ENCODE measurements around the gene TOM1L2. TPM values are rescaled to one million over a fixed set of nuclear protein-coding genes. Genes with fewer than 3 reads are reported as not detected.

The TOM1L2 gene
- total RNA-seq, 1 donor, result 34.1 TPM

GRCh38 chr17:17823433-17824118 lies 148.6 kb downstream of the TOM1L2 start:
- no peak for TF ChIP-seq CTCF (IDR thresholded peaks at IDR 0.05; ENCODE audit: insufficient read depth, low read depth, low read length)
- peak; percentile 79 for DNase-seq (ENCODE audit: low read depth)

GRCh38 chr17:17822616-17823015 lies 149.6 kb downstream of the TOM1L2 start:
- DNase-seq (ENCODE audit: low read depth), result no peak
- peak overlapping the region; percentile 59 for H3K4me3 ChIP-seq (ENCODE audit: low read depth, low read length)
- TF ChIP-seq CTCF (IDR thresholded peaks at IDR 0.05; ENCODE audit: insufficient read depth, low read depth, low read length), result no peak

More at GRCh38 chr17:17823433-17824118, 148.6 kb downstream of the TOM1L2 start:
- H3K4me3 ChIP-seq (ENCODE audit: low read depth, low read length), result peak overlapping the region; percentile 59

- H3K4me3 ChIP-seq (ENCODE audit: low read depth, low read length), result peak overlapping the region; percentile 59
- no peak for TF ChIP-seq CTCF (IDR thresholded peaks at IDR 0.05; ENCODE audit: insufficient read depth, low read depth, low read length)
- DNase-seq (ENCODE audit: low read depth), result peak; percentile 89
Observed at GRCh38 chr17:17822189-17822588, 150.0 kb downstream of the TOM1L2 start.

- TF ChIP-seq CTCF (IDR thresholded peaks at IDR 0.05; ENCODE audit: insufficient read depth, low read depth, low read length), result no peak
- DNase-seq (ENCODE audit: low read depth), result no peak
- no peak overlapping the region for H3K4me3 ChIP-seq (ENCODE audit: low read depth, low read length)
Observed at GRCh38 chr17:17820463-17821158, 151.6 kb downstream of the TOM1L2 start.

GRCh38 chr17:17820046-17820445 lies 152.2 kb downstream of the TOM1L2 start:
- DNase-seq (ENCODE audit: low read depth), result no peak
- no peak overlapping the region for H3K4me3 ChIP-seq (ENCODE audit: low read depth, low read length)
- no peak for TF ChIP-seq CTCF (IDR thresholded peaks at IDR 0.05; ENCODE audit: insufficient read depth, low read depth, low read length)

- H3K4me3 ChIP-seq (ENCODE audit: low read depth, low read length), result no peak overlapping the region
- DNase-seq (ENCODE audit: low read depth), result peak; percentile 93
- TF ChIP-seq CTCF (IDR thresholded peaks at IDR 0.05; ENCODE audit: insufficient read depth, low read depth, low read length), result no peak
Observed at GRCh38 chr17:17819561-17819995, 152.6 kb downstream of the TOM1L2 start.
